CD4-positive, alpha-beta T cell treated with Interleukin-12 subunit alpha and Interleukin-12 subunit beta, for 1 hour (primary cell): Measurements from ENCODE around the gene SULT1A2.
"Not testable (repeated sequence)": the region's sequence is repeated elsewhere in the genome, so short reads cannot be mapped to it uniquely, and the experiment has no call there.

Experiments used
- DNase-seq: peaks from one replicate; pipeline ENCODE4 v3.0.0-alpha.2; 2020

Gene SULT1A2

DNA sequence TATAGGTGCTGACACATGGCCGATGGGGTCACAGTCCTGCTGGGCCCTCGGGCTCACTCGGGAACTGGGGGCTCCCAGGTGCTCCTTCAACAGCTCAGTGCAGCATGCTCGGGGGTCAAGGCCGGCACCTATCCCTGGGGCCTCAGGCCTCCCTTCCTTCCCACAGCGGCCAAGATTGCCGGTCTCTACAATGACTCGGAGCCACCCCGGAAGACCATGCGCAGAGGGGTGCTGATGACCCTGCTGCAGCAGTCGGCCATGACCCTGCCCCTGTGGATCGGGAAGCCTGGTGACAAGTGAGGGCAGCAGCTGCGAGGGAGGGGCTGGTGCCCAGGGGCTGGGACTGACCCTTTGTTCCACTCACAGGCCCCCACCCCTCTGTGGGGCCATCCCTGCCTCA is 6.9 kb downstream of the SULT1A2 start:
- no peak for DNase-seq

GRCh38 chr16:28589069-28589468 is 7.8 kb downstream of the SULT1A2 start:
- DNase-seq = no peak

DNA sequence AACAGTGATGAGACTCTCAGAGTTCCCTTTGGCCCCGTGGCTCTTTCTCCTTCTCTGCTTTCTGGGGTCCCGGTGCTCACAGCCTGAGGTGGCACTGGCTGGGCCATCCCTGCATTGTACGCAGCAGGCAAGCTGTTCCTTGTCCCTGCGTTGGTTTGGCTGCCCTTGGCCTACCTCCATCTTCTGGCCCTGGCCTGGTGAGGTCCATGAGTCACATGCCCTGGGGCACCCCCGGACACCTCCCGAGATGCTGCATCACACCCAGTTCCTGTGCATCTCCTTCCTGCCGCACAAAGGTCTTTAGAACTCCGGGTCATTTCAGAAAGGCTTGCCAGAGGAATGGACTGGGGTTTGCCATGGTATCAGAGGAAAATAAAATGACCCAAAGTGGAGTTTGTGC is 9.5 kb downstream of the SULT1A2 start:
- DNase-seq = no peak

DNA sequence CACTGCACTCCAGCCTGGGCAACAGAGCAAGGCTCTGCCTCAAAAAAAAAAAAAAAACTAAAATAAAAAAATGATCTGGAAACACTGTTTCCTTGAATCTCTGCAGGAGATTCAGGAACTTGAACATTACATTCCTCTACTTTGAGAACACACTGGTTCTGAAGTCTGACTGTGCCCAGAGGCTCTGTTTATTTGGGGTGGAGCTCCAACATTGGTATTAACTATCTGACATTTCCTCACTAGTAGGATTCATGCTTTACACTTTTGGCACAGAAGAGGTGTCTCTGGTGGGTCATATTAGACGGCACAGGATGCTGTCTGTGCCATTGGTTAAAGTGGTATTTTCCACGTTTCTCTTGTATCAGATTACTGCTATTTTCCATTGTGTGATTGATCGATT is 10.4 kb downstream of the SULT1A2 start:
- no peak for DNase-seq

DNA sequence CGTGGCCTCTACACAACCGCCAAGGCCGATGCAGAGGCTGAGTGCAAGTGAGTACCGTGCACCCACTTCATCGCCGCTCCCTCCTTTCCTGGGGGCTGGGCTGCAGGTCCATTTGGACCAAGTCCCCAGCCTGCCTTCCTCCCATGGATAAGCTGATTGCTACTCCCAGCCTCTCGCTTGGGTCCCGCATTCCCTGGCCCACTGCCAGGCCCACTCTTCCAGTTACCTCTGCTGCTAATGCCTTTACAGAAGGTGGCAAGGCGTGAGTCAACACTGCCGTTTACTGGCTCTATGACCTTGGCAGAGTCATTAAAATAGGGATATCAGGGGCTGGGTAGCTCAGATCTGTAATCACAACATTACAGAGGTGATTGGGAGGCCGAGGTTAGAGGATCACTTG is 11.2 kb downstream of the SULT1A2 start:
- no peak for DNase-seq

DNA sequence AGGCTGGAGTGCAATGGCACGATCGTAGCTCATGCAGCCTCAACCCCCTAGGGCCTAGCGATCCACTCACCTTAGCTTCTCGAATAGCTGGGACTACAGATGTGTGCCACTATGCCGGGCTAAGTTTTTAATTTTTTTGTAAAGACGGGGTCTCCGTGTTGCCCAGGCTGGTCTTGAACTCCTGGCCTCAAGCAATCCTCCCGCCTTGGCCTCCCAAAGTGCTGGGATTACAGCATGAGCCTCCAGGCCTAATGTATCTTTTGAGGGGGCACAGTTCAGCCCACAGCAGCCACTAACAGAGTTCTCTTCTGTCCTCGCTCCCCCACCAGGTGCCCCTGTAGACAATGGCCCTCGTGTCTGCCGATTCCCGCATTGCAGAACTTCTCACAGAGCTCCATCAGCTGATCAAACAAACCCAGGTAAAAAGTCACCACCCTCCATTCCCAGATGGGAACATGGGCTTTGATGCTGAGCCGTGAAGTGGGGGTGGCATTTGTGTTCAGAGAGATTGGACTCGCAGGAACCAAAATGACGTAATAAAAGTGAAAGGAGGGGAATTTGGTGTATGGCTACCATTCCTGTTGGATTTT is 16.0 kb downstream of the SULT1A2 start:
- no peak for DNase-seq

- no peak for DNase-seq
Observed at GRCh38 chr16:28575446-28576109, 21.3 kb downstream of the SULT1A2 start.

- no peak for DNase-seq
Observed at GRCh38 chr16:28574925-28575324, 21.9 kb downstream of the SULT1A2 start.

DNA sequence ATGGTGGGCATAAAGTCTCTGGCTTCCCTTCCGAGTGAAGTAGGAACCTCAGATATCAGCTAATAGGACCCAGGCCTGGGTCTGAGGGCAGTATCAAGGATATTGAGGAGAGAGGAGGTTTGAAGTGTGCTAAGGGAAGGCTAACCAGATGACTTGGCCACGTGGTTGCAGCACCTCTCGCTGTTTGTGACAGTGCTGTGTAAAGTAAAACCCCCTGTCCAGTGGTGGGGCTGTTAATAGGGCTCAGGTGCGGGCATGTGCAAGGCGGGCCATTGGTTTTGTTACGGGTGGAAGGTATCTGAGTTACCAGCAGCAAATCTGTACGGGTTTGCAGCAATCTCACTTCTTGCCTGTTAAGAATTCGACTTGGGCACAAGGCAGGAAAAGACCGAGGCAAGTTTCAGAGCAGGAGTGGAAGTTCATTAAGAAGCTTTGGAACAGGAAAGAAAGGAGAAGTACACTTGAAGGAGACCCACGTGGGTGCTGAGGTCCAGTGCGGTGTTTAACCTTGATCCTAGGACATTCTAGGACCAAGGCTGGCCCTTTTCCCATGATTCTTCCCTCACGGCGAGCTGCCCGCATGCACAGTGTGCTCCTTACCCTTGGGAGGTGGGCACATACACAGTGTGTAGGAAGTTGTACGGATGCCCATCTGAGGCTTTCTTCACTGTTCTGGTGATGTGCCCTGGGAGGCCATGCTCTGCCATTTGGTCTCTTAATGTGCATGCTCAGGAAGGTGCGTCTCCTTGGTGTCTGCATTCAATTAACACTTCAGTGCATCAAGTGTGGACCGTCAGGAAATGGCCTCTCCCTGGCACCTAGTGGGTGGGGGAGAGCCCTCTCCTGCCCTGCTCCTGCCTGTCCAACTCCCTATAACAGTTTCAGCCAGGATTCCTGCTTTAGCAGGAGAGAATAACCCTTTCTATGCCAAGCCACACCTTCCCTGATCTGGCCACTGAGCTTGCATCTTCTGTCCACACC is 22.8 kb downstream of the SULT1A2 start:
- no peak for DNase-seq

GRCh38 chr16:28572696-28573510 is 23.9 kb downstream of the SULT1A2 start:
- DNase-seq = no peak

GRCh38 chr16:28569968-28570752 is 26.7 kb downstream of the SULT1A2 start:
- DNase-seq = no peak

GRCh38 chr16:28569021-28569420 is 27.8 kb downstream of the SULT1A2 start:
- no peak for DNase-seq

- no peak for DNase-seq
Observed at GRCh38 chr16:28567292-28567691, 29.6 kb downstream of the SULT1A2 start.

DNA sequence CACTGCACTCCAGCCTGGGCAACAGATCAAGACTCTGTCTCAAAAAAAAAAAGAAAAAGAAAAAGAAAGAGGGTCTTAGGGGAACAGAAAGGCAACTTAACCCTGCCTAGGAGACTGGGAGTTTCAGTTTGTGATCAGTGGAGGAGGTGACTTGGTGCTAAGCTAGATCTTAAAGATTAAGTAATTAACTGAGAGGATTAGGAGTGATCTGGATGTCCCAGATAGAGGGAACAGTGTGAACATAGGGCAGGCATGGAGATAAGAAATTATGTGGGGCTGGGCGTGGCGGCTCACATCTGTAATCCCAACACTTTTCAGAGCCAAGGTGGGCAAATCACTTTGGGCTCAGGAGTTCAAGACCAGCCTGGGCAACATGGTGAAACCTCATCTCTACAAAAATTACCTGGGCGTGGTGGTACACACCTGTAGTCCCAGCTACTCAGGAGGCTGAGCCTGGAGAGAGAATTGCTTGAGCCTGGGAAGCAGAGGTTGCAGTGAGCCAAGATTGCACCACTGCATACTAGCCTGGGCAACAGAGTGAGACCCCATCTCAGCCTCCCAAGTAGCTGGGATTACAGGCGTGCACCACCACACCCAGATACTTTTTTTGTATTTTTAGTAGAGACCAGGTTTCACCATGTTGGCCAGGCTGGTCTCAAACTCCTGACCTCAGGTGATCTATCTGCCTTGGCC is 30.5 kb downstream of the SULT1A2 start:
- not testable (repeated sequence) for DNase-seq

DNA sequence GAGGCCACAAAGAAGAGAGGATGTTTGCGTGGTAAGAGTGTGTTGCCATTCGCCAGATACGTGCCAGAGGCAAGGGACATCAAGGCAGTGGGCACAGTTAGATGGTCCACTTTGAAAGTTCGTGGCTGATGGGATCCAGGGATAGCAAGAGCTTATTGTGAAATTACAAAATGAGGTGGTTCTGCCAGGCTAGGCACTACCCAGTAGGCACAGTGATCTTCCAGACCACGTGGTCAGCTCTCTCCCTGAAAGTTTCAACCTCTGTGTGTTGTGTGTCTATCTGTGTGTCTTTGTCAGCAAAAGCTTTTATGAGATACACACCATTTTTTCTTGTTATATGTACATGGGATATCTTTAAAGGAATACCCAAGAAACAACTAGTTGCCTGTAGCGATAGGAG is 33.6 kb downstream of the SULT1A2 start:
- no peak for DNase-seq

GRCh38 chr16:28562199-28562598 is 34.7 kb downstream of the SULT1A2 start:
- no peak for DNase-seq

DNA sequence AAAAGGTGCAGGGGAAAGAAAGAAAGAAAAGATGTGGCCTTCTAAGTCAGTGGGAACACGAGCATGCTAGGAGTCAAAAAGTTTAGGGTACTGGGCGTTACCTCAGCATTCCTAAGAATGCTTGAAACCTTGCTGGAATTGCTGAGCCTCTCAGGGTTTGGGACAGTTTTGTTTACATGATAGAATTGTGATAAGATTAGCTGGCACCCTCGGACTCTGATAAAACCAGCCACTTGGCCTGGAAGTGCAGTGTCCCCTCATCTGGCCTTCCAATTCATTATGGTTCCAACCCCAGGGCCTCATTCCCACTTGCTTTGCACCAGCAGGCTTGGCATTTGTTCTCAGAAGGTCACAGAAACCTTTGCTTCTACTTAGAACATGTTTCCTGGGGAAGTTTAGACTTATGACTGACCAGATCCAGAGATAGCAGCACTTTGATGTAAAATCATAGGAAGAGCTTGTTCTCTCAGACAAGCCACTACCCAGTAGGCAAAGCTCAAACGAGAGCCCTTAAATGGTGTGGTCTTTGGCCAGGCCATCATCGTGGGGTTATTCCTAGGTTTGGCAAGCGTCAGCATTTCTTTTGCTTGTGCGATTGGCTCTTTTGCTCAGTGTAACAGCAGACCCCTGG is 35.2 kb downstream of the SULT1A2 start:
- DNase-seq = no peak

GRCh38 chr16:28558456-28558855 is 38.4 kb downstream of the SULT1A2 start:
- DNase-seq = no peak

- DNase-seq = no peak
Observed at GRCh38 chr16:28556914-28557320, 39.9 kb downstream of the SULT1A2 start.

DNA sequence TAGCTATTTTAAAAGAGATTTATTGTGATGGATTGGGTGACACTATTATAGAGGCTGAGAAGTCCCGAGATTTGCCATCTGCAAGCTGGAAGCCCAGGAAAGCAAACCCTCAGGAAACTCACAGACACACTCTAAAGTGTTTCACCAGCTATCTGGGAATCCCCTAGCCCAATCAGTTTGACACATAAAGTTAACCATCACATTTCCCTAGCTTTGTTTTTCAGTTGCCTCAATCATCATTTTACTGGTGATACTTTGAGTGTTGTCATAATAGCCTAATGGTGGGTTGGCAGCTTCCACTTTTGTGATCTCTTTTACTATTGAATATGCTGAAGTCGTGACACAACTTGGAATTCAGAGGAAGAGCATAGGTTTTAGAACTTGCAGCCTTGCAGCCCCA is 41.3 kb downstream of the SULT1A2 start:
- no peak for DNase-seq
